ENCODE measurements around the gene SSBP4.
"Not testable (repeated sequence)": the region's sequence is repeated elsewhere in the genome, so short reads cannot be mapped to it uniquely, and the experiment has no call there.

Gene SSBP4

GRCh38 chr19:18401580-18402112 is 17.6 kb upstream of the SSBP4 start:
- TF ChIP-seq POLR2AphosphoS5 (IDR thresholded peaks at IDR 0.05; ENCODE audit: borderline replicate concordance, low read depth, low read length): no peak
- TF ChIP-seq EZH2 (IDR thresholded peaks at IDR 0.05): no peak
- no peak for TF ChIP-seq FOXP2 (optimal IDR thresholded peaks at IDR 0.05; ENCODE audit: control extremely low read depth, extremely low read length, insufficient read depth)

GRCh38 chr19:18402455-18403248 is 16.5 kb upstream of the SSBP4 start:
- H3K9ac ChIP-seq (ENCODE audit: insufficient read length); H3K4me3 ChIP-seq; DNase-seq (ENCODE audit: low read depth, low spot score); H3K36me3 ChIP-seq (ENCODE audit: insufficient read depth, low read length); H3K9me3 ChIP-seq (ENCODE audit: low read depth, low read length); H3K27ac ChIP-seq: not testable (repeated sequence)

More at GRCh38 chr19:18401580-18402112, 17.6 kb upstream of the SSBP4 start:
- Histone ChIP-seq H3K4me3 (no peak overlapping the region), H3K27ac (no peak overlapping the region), H3K36me3 (ENCODE audit: insufficient read depth, low read length) (no peaks in the 10 kb centered on the region), H3K9me3 (ENCODE audit: low read depth, low read length) (no peaks in the 10 kb centered on the region), H3K9ac (ENCODE audit: insufficient read length) (no peak overlapping the region)
- no peak for DNase-seq (ENCODE audit: low read depth, low spot score)

- DNase-seq (ENCODE audit: low read depth, low spot score); H3K9ac ChIP-seq (ENCODE audit: insufficient read length); H3K27ac ChIP-seq; H3K4me3 ChIP-seq; H3K36me3 ChIP-seq (ENCODE audit: insufficient read depth, low read length); H3K9me3 ChIP-seq (ENCODE audit: low read depth, low read length): not testable (repeated sequence)
Observed at GRCh38 chr19:18405754-18406153, 13.4 kb upstream of the SSBP4 start.

- no peak for TF ChIP-seq FOXP2 (optimal IDR thresholded peaks at IDR 0.05; ENCODE audit: control extremely low read depth, extremely low read length, insufficient read depth)
- no peak for TF ChIP-seq EZH2 (IDR thresholded peaks at IDR 0.05)
- TF ChIP-seq POLR2AphosphoS5 (IDR thresholded peaks at IDR 0.05; ENCODE audit: borderline replicate concordance, low read depth, low read length): no peak
- no peak for DNase-seq (ENCODE audit: low read depth, low spot score)
- no peak overlapping the region for H3K27ac ChIP-seq
- H3K9me3 ChIP-seq (ENCODE audit: low read depth, low read length): no peaks in the 10 kb centered on the region
- no peak overlapping the region for H3K9ac ChIP-seq (ENCODE audit: insufficient read length)
- no peaks in the 10 kb centered on the region for H3K36me3 ChIP-seq (ENCODE audit: insufficient read depth, low read length)
- no peak overlapping the region for H3K4me3 ChIP-seq
Observed at GRCh38 chr19:18406749-18407148, 12.4 kb upstream of the SSBP4 start.

- TF ChIP-seq FOXP2 (optimal IDR thresholded peaks at IDR 0.05; ENCODE audit: control extremely low read depth, extremely low read length, insufficient read depth) (no peak), EZH2 (IDR thresholded peaks at IDR 0.05) (no peak), POLR2AphosphoS5 (IDR thresholded peaks at IDR 0.05; ENCODE audit: borderline replicate concordance, low read depth, low read length) (no peak)
- Histone ChIP-seq H3K36me3 (ENCODE audit: insufficient read depth, low read length) (no peaks in the 10 kb centered on the region), H3K4me3 (no peak overlapping the region), H3K9ac (ENCODE audit: insufficient read length) (no peak overlapping the region), H3K27ac (no peak overlapping the region), H3K9me3 (ENCODE audit: low read depth, low read length) (no peaks in the 10 kb centered on the region)
- no peak for DNase-seq (ENCODE audit: low read depth, low spot score)
Observed at GRCh38 chr19:18408053-18408476, 11.1 kb upstream of the SSBP4 start.

GRCh38 chr19:18412610-18413239 is 6.5 kb upstream of the SSBP4 start:
- no peak overlapping the region for H3K4me3 ChIP-seq
- no peaks in the 10 kb centered on the region for H3K36me3 ChIP-seq (ENCODE audit: insufficient read depth, low read length)
- DNase-seq (ENCODE audit: low read depth, low spot score): no peak
- TF ChIP-seq FOXP2 (optimal IDR thresholded peaks at IDR 0.05; ENCODE audit: control extremely low read depth, extremely low read length, insufficient read depth): no peak
- no peak overlapping the region for H3K27ac ChIP-seq
- H3K9me3 ChIP-seq (ENCODE audit: low read depth, low read length): no peaks in the 10 kb centered on the region
- no peak overlapping the region for H3K9ac ChIP-seq (ENCODE audit: insufficient read length)

- H3K9me3 ChIP-seq (ENCODE audit: low read depth, low read length): no peaks in the 10 kb centered on the region
- peak overlapping the region; percentile 99 for H3K27ac ChIP-seq
- DNase-seq (ENCODE audit: low read depth, low spot score): no peak
- H3K36me3 ChIP-seq (ENCODE audit: insufficient read depth, low read length): no peaks in the 10 kb centered on the region
- peak overlapping the region; percentile 48 for H3K9ac ChIP-seq (ENCODE audit: insufficient read length)
- no peak for TF ChIP-seq POLR2AphosphoS5 (IDR thresholded peaks at IDR 0.05; ENCODE audit: borderline replicate concordance, low read depth, low read length)
- no peak for TF ChIP-seq FOXP2 (optimal IDR thresholded peaks at IDR 0.05; ENCODE audit: control extremely low read depth, extremely low read length, insufficient read depth)
- TF ChIP-seq EZH2 (IDR thresholded peaks at IDR 0.05): no peak
- peak overlapping the region; percentile 59 for H3K4me3 ChIP-seq
Observed at GRCh38 chr19:18414504-18415177, 4.6 kb upstream of the SSBP4 start.

GRCh38 chr19:18415178-18415867 is 3.9 kb upstream of the SSBP4 start:
- H3K4me3 ChIP-seq: peak overlapping the region; percentile 59
- TF ChIP-seq FOXP2 (optimal IDR thresholded peaks at IDR 0.05; ENCODE audit: control extremely low read depth, extremely low read length, insufficient read depth) (peak; percentile 58), EZH2 (IDR thresholded peaks at IDR 0.05) (no peak), POLR2AphosphoS5 (IDR thresholded peaks at IDR 0.05; ENCODE audit: borderline replicate concordance, low read depth, low read length) (peak; percentile 64; the same call in 1 of the 2 replicates)
- peak overlapping the region; percentile 99 for H3K27ac ChIP-seq
- peak; percentile 78 for DNase-seq (ENCODE audit: low read depth, low spot score)
- H3K9me3 ChIP-seq (ENCODE audit: low read depth, low read length): no peaks in the 10 kb centered on the region
- H3K9ac ChIP-seq (ENCODE audit: insufficient read length): peak overlapping the region; percentile 62
- H3K36me3 ChIP-seq (ENCODE audit: insufficient read depth, low read length): no peaks in the 10 kb centered on the region

All from SK-N-MC (cell line).